Uterus (tissue), 2 donors: ENCODE results near the gene CPNE4.

Experiments
- POLR2A ChIP-seq, 2 donors: fragments of 450-650 bp; IDR thresholded peaks; one replicate each; pipeline ENCODE4 v1.6.1; 2016; ENCODE audit warnings: antibody characterized with exemption in 2 of 2, mild to moderate bottlenecking in 1 of 2, moderate library complexity in 1 of 2
- TF ChIP-seq, protein P1 (sequence below), 4 experiments: fragments of 200-600 bp in 2 of 4; fragments of 450-650 bp in 2 of 4; sonication (generic) in 2 of 4; IDR thresholded peaks; one replicate each; pipeline ENCODE4 v1.5.1; 2016 to 2019; ENCODE audit warnings: antibody characterized with exemption in 4 of 4, mild to moderate bottlenecking in 2 of 4, moderate library complexity in 1 of 4

DNA sequence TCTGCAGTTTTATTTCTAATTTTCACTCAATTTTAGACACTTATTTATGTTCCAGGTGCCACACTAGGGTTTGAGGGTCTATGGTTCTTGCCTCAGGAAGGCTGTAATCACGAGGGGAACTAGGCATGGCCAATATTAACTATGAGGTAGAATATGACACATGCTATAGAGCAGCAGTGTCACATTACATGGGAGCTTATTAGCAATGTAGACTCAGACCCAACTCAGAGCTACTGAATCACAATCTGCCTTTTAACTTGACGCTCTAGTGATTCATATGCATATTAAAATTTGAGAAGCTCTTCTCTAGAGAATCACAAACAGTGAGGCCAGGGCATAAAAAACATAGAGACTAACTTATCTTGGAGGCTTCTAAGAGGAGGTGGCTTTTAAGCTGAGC is 499.2 kb downstream of the CPNE4 start:
- TF ChIP-seq, protein P1, sequence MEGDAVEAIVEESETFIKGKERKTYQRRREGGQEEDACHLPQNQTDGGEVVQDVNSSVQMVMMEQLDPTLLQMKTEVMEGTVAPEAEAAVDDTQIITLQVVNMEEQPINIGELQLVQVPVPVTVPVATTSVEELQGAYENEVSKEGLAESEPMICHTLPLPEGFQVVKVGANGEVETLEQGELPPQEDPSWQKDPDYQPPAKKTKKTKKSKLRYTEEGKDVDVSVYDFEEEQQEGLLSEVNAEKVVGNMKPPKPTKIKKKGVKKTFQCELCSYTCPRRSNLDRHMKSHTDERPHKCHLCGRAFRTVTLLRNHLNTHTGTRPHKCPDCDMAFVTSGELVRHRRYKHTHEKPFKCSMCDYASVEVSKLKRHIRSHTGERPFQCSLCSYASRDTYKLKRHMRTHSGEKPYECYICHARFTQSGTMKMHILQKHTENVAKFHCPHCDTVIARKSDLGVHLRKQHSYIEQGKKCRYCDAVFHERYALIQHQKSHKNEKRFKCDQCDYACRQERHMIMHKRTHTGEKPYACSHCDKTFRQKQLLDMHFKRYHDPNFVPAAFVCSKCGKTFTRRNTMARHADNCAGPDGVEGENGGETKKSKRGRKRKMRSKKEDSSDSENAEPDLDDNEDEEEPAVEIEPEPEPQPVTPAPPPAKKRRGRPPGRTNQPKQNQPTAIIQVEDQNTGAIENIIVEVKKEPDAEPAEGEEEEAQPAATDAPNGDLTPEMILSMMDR (IDR thresholded peaks at IDR 0.05): no peak
- no peak for TF ChIP-seq POLR2A (IDR thresholded peaks at IDR 0.05)
